ENCODE results near the gene FGGY.
A peak's percentile ranks its signal among the peaks of the same experiment; 100 is the strongest.
"Not testable (repeated sequence)": the region's sequence is repeated elsewhere in the genome, so short reads cannot be mapped to it uniquely, and the experiment has no call there.

FGGY gene

DNA sequence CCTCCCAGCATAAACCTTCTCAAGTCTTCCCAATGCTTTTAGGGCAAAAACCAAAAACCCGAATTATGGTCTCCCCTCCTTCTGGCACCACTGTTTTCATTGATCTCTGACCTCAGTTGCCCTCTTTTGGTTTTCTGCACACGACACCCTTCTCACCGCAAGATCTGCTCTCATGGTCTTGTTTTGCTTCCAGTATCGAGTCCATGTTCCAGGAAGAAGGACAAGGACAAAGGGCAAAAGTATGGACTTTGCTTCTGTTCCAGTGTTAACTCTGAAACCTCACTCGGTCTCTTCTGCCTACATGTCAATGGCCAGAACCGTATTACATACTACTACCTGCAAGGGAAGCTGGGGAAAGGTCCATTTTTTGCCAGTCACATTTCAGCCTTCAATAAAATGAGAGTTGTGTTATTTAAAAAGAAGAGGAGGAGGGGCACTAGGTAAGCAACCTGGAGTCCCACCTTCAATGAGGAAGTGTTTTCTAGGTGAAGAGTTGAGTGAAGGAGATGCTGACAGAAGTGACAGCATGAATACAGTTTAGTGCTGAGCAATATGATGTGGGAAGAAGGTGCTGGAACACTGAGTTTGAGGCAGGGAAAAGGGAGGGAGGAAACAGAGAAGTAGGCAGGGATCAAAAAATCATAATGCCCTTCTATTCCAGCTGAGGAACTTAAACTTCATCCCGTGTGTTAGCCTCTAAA lies 183.4 kb downstream of the FGGY start:
- no peak for DNase-seq

DNA sequence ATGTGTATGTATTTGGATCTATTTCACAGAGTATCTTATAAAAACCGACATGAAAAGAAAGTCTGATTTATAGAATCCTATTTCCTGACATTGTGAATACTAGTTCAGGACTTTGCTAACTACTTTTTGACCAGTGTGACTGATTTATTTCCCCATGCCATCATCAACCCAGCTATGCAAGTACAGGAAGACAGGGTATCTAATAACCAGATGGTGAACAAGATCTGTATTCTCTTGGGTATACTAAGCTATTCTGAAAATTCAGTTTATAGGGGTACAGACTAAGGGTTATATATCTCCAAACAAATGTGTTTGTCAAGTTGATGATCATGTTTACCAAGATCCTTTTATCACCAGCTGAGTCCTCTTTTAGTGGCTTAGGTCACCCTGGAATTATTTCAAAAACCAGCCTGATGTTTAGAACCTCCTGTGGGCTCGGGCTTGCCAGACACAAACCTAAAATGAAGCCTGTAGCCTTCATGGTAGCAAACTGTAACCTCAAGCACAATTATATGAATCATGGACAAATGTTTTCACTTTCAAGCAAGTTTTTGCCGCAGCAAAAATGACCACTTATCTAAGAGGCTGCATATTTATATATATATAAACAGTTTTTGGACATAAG lies 185.1 kb downstream of the FGGY start:
- DNase-seq, result no peak

- no peak for DNase-seq
Measured at GRCh38 chr1:59482986-59483385, 186.1 kb downstream of the FGGY start.

DNA sequence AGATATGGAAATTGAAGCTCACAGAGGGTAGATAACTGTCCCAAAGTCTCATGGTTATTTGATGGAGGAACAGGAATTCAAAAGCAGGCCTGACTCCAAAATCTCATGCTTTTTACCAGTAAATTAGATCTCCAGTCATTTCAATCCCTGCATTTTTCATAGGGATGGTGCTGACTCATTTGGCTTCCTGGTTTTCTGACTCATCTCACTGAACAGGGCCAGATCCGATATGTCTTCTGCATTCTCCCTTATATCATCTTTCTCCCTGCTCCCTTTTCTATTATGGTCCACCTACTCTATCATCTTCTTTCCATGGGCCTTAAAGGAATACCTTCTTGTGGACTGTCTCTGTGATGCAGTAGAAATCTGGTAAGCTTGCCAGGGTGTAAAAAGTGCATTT lies 187.2 kb downstream of the FGGY start:
- peak in 1 of 58 donors; percentile 19 for DNase-seq

DNA sequence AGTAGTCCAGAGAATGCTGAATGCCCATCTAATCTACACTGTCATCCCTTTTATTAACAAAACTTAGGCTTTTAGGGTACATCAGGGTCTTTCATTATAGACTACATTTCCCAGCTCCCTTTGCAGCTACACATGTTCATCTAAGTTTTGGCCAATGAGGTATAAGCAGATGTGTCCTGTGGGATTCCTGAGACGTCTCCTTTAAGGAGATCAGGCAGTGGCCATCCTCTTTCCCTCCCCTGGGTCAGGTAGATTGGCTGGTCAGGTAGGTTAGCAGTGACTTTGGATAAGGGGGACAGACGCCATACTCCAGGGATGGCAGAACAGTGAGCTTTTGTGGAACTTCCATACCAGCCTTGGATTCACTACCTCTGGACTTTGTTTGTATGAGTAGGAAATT lies 188.3 kb downstream of the FGGY start:
- no peak for DNase-seq

DNA sequence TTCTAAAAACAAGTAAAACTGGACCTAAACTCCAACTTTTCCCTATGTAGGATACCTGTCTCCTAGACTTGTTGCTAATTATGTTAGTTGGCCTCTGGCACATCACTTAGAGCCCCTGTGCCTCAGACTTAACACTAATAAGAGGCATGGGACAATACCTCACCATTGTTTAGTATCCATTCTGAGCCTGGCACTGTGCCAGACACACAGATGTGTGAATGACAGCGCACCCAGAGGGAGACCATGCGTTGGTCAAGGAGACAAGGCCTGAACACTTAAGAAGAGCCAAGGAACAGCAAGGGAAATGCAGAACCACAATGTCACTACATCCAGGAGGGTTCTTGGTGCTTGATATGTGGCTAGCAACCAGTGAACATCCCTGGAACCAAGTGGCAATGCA lies 189.1 kb downstream of the FGGY start:
- peak in 1 of 58 donors; percentile 40 for DNase-seq

DNA sequence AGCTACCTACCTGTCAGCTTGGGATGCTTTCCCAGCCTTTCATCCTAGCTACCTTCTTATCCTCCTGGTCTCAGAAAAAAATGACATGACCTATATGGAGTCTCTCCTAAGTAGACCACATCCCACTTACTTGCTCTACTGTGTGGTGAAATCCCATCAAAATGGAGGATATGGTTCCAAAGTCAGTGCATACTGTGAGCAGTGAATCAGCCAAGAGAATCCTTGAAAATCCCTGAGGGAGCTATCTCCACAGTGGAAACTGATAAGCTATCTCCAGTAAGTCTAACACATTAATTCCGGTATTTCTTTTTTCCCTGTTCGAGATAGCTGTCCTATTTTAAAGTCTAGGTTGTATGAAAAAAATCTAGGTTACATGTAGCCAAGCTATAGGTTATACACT lies 189.7 kb downstream of the FGGY start:
- no peak for DNase-seq

GRCh38 chr1:59487335-59488031 lies 190.6 kb downstream of the FGGY start:
- no peak for DNase-seq

- no peak for DNase-seq
Measured at GRCh38 chr1:59492500-59492899, 195.6 kb downstream of the FGGY start.

- DNase-seq, result peak in 2 of 58 donors; percentile 5 to 24
Measured at GRCh38 chr1:59494145-59494833, 197.4 kb downstream of the FGGY start.

- DNase-seq, result not testable (repeated sequence)
Measured at GRCh38 chr1:59496156-59496555, 199.3 kb downstream of the FGGY start.

DNA sequence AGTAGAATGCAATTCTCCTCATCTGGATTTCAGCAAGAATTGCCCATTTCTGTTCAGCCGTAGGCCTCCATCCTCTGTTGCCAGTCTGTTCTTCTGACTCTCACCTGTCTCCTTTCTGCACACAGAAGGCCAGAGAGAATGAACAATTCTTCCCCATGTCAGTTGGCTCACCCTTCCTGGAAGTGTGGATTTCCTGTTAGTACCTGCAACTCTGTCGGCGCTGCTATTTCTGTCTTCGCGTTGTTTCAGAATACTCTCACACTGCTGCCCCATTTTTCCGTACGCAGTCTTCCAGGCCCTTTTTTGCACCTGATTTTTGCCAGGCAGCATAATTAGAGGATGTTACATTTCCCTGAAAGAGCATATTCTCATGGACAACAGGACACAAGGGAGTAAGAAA lies 200.7 kb downstream of the FGGY start:
- no peak for DNase-seq

DNA sequence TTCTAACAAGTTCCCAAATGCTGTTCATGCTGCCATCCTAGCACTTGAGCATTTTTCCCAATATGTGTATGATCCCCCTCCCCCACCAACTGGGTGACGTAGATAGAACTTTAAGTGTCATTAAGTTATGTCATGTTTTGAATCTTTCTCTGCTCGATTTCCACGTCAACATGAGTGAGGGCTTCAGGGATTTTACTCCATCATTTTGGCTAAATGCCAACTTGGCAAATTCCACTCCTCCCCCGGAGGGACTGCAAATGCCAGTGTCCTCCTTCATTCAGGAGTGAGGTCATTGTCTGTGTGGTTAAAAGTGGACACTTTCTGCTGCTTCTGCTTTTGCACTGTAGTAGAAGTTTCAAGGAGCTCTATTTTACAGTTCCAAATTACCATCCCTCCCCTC lies 201.7 kb downstream of the FGGY start:
- DNase-seq, result no peak

DNA sequence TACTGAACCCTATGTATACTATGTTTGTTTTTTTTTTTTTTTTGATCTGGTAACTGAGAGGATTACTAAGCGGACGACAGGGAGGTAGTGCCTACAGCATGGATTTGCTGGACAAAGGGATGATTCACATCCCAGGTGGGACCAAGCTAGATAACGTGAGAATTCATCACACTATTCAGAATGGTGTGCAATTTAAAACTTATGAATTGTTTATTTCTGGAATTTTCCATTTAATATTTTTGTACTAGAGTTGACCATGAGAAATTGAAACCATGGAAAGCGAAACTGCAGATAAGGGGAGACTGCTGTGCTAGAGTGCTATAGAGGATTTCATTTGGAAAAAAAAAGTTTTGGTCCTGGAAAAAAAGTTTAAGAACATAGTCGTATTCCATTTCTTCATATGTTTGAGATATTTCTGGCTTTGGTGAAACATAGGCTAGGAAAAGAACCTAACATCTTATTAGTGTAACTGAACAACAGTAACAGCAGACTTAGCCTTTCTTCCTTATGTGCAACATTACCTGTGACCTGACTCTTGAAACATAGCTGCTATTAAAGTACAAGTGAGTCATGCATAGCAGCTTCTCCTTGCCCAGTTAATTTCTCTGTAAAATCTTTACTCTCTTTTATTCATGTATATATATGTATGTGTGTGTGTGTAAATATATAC lies 202.5 kb downstream of the FGGY start:
- DNase-seq, result no peak

DNA sequence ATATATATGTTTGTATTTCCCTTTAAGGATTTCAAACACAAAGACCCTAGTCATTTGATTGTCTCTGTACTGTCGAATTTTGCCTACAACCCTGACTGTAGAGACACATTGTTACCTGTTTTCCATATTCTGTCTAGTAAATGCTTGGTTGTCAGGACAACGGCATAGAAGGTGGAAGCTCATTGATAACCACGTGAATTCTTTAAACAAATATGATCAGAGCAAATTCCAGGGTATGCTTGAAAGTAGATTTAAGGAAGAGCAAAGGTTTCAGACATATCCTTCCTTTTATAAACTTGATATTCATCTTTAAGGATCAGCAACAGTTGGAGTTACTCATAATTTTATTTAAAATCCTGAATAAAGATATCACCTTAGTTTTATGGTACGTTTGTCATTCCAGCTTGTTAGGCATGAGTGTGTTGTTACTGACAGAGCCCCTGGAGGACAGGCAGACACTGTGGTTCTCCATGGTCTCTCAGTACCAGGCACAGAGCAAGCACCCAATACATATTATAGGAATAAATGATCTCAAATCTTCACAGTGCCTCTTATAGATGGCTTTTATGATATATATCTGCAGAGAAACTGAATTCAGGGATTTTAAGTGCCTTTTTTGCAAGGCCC lies 203.2 kb downstream of the FGGY start:
- DNase-seq, result no peak

DNA sequence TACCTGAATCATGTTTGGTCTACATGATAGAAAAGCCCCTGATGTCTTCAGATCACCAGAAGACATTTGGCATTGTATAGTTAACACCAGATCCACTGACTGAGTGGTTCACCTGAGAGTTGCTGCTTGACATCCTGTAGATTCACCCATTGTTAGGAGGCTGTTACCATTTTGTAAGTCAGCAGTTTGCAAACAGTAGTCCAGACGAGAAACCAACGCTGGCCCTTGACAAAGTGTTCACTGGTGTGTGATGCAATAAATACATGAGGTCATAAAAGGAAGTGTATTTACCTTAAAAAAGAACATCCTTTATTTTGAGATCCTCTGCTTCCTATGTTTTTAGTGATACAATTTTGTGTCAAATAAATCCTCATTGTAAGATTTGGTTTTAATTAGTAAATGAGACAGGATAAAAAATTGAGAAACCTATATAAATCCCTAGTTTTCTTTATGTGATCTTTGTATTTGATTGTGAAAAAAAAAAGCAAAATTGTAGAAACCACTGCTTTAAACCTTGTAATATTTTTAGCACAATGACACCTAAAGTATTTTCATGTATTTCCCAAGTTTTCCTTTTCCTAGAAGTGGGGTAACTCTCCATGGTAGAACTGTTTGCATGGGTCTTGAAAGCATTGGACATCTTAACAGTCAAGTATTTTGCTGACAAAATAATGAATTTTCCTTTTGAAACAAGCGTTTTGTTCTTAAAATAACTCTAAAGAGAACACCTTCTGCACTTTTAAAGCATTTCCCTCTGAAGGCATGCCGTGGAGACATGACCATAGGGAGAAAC lies 204.3 kb downstream of the FGGY start:
- no peak for DNase-seq

GRCh38 chr1:59502009-59502691 lies 205.3 kb downstream of the FGGY start:
- DNase-seq, result no peak

DNA sequence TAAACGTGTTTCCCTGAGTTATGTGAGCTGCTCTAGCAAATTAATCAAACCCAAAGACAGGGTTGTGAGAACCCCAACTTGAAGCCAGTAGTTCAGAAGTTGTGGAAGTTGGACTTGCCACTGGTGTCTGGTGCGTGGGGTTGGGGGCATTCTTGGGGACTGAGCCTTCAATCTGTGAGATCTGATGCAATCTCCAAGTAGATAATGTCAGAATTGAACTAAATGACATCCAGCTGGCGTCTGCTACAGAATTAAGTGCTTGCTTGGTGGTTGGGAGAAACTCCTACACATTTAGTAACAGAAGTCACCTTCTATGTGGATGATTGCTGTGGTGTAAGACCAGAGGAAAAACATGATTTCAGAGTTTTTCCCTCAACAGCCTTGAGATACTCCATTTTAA lies 207.4 kb downstream of the FGGY start:
- DNase-seq, result no peak

DNA sequence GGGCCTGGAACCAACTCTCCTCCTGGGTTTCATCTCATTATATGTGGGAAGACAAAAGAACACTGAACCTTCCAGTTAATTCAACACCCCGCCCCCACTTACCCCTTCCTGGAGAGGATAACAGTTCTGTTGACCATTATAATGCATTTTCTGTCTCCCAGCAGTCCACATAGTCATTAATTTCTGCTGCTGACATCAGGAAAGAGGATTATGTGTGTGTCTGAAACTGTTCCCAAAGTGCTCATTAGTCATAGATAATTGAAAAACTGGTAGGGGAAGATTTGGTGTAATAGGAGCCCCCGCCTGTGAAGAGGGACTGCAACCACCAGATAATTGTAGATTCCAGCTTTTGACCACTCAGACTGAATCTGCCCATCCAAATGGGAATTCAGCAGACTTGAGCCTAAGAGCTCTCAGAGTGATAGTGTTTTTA lies 208.7 kb downstream of the FGGY start:
- no peak for DNase-seq

Measured in anterior cingulate cortex (tissue), 58 donors.